WTC11 (cell line): ENCODE data around the gene SLC9A4.

Experiments
- ATF1 ChIP-seq: sonication (generic); formaldehyde crosslinking; IDR thresholded peaks from 2 replicates; pipeline ENCODE4 v1.8.1; 2023; ENCODE audit warnings: mild to moderate bottlenecking, moderate library complexity, missing genetic modification reagents
- CREB1 ChIP-seq: sonication (generic); formaldehyde crosslinking; IDR thresholded peaks from 2 replicates; pipeline ENCODE4 v1.8.0; 2023; ENCODE audit warnings: mild to moderate bottlenecking, missing genetic modification reagents
- ELF4 ChIP-seq: sonication (generic); formaldehyde crosslinking; IDR thresholded peaks from 2 replicates; pipeline ENCODE4 v1.8.1; 2022; ENCODE audit warnings: low read depth, mild to moderate bottlenecking, moderate library complexity, missing genetic modification reagents
- HMGA2 ChIP-seq: fragments of 250-450 bp; sonication (Bioruptor Pico); IDR thresholded peaks from 2 replicates; pipeline ENCODE4 v1.4.0; 2021; ENCODE audit warnings: mild to moderate bottlenecking, moderate library complexity
- KAT7 ChIP-seq: sonication (generic); formaldehyde crosslinking; IDR thresholded peaks from 2 replicates; pipeline ENCODE4 v1.8.1; 2023; ENCODE audit warnings: missing genetic modification reagents, mild to moderate bottlenecking, borderline replicate concordance
- MLX ChIP-seq: sonication (generic); formaldehyde crosslinking; IDR thresholded peaks from 2 replicates; pipeline ENCODE4 v1.8.1; 2023; ENCODE audit warnings: mild to moderate bottlenecking, missing genetic modification reagents, moderate library complexity
- MXD4 ChIP-seq: fragments of 250-450 bp; sonication (Bioruptor Pico); IDR thresholded peaks from 2 replicates; pipeline ENCODE4 v1.8.0; 2021; ENCODE audit warnings: mild to moderate bottlenecking, moderate library complexity, borderline replicate concordance
- PRRX2 ChIP-seq: fragments of 250-450 bp; sonication (Bioruptor Pico); IDR thresholded peaks from 2 replicates; pipeline ENCODE4 v1.8.0; 2021; ENCODE audit warnings: mild to moderate bottlenecking
- SP1 ChIP-seq: sonication (generic); formaldehyde crosslinking; conservative IDR thresholded peaks from 2 replicates; pipeline ENCODE4 v1.8.1; 2022; ENCODE audit warnings: missing genetic modification reagents
- TEAD1 ChIP-seq: sonication (generic); formaldehyde crosslinking; IDR thresholded peaks from 2 replicates; pipeline ENCODE4 v1.8.0; 2022; ENCODE audit warnings: mild to moderate bottlenecking, missing genetic modification reagents
- TEAD4 ChIP-seq: sonication (generic); formaldehyde crosslinking; IDR thresholded peaks from 2 replicates; pipeline ENCODE4 v1.8.0; 2022; ENCODE audit warnings: mild to moderate bottlenecking, missing genetic modification reagents
- ZNF121 ChIP-seq: sonication (generic); formaldehyde crosslinking; IDR thresholded peaks from 2 replicates; pipeline ENCODE4 v1.8.0; 2023; ENCODE audit warnings: missing genetic modification reagents
- TF ChIP-seq, protein P1 (sequence below): fragments of 200-600 bp; IDR thresholded peaks from 2 replicates; pipeline ENCODE4 v1.8.0; 2022; ENCODE audit warnings: antibody characterized with exemption

GRCh38 chr2:102438111-102438510 is 34.9 kb upstream of the SLC9A4 start:
- TF ChIP-seq ELF4 (CRISPR knock-in tag), result no peak
- TF ChIP-seq, protein P1, sequence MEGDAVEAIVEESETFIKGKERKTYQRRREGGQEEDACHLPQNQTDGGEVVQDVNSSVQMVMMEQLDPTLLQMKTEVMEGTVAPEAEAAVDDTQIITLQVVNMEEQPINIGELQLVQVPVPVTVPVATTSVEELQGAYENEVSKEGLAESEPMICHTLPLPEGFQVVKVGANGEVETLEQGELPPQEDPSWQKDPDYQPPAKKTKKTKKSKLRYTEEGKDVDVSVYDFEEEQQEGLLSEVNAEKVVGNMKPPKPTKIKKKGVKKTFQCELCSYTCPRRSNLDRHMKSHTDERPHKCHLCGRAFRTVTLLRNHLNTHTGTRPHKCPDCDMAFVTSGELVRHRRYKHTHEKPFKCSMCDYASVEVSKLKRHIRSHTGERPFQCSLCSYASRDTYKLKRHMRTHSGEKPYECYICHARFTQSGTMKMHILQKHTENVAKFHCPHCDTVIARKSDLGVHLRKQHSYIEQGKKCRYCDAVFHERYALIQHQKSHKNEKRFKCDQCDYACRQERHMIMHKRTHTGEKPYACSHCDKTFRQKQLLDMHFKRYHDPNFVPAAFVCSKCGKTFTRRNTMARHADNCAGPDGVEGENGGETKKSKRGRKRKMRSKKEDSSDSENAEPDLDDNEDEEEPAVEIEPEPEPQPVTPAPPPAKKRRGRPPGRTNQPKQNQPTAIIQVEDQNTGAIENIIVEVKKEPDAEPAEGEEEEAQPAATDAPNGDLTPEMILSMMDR, result no peak
- TF ChIP-seq PRRX2, result no peak
- no peak for TF ChIP-seq KAT7 (CRISPR knock-in tag)
- TF ChIP-seq MXD4, result no peak
- no peak for TF ChIP-seq TEAD1 (CRISPR knock-in tag)
- TF ChIP-seq MLX (CRISPR knock-in tag), result no peak
- no peak for TF ChIP-seq TEAD4 (CRISPR knock-in tag)
- no peak for TF ChIP-seq CREB1 (CRISPR knock-in tag)
- TF ChIP-seq HMGA2, result no peak
- TF ChIP-seq ZNF121 (CRISPR knock-in tag), result no peak
- TF ChIP-seq ATF1 (CRISPR knock-in tag), result no peak
- no peak for TF ChIP-seq SP1 (CRISPR knock-in tag)
